ENCODE data around the gene MITF.

MITF gene

GRCh38 chr3:69725994-69726571 is 13.2 kb upstream of the MITF start:
- DNase-seq (ENCODE audit: low spot score): no peak

DNA sequence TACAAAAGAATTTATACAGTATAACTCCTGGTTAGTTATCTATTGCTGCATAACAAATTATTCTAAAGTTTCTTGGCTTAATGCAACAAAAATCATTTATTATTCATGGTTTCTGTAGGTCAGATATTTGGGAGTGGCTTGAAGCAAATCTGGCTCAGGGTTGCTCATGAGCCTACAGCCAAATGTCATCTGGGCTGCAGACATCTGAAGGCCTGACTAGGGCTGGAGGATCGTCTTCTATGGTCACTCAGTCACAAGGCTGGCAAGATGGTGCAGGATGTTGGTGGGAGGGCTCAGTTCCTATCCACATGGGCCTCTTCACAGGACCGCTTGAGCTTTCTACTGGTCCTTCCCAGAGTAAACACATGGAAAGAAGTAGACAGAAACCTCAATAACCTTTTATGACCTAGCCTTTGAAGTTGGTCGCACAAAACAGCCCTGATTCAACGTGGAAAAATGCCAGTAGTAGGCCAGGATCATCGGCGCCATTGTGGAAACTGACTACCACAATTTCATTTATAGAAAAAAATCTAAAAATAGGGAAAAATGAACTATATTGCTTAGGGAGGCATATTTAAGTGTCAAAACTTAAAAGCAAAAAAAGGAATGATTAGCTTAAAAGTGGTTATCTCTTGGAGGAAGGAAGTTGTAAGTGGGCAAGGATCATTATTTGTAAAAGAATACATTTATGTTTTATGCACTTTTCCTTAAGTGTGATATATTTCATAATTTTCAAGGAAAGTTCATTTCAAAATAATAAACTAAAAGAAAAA is 9.9 kb upstream of the MITF start:
- no peak for DNase-seq (ENCODE audit: low spot score)

- DNase-seq (ENCODE audit: low spot score): no peak
Measured at GRCh38 chr3:69731080-69731479, 8.2 kb upstream of the MITF start.

- no peak for DNase-seq (ENCODE audit: low spot score)
Measured at GRCh38 chr3:69735893-69736292, 3.4 kb upstream of the MITF start.

- DNase-seq (ENCODE audit: low spot score): no peak
Measured at GRCh38 chr3:69737392-69737791, 1.9 kb upstream of the MITF start.

- no peak for DNase-seq (ENCODE audit: low spot score)
Measured at GRCh38 chr3:69738315-69738714, 949 bp upstream of the MITF start.

DNA sequence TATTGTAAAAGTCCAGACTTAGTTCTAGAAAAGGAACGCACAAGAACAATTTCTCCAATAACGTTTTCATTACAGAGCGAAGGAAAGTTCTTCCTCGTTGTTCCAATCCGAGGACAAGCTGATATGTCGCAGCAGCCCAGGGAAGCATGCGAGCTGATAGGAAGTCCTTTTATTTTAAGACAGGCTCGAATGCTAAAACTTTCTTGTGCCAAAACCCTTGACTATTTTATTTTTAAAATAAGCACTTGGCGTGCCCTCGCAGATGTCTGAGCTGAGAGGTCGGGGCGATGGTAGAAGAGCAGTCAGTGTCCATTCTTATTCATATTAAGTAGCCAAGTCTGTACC is 433 bp upstream of the MITF start:
- DNase-seq (ENCODE audit: low spot score): no peak

- DNase-seq (ENCODE audit: low spot score): no peak
Measured at GRCh38 chr3:69740103-69741021, 1.1 kb downstream of the MITF start.

- DNase-seq (ENCODE audit: low spot score): no peak
Measured at GRCh38 chr3:69741032-69741767, 1.9 kb downstream of the MITF start.

- no peak for DNase-seq (ENCODE audit: low spot score)
Measured at GRCh38 chr3:69742391-69742790, 3.1 kb downstream of the MITF start.

GRCh38 chr3:69743975-69744906 is 5.0 kb downstream of the MITF start:
- no peak for DNase-seq (ENCODE audit: low spot score)

DNA sequence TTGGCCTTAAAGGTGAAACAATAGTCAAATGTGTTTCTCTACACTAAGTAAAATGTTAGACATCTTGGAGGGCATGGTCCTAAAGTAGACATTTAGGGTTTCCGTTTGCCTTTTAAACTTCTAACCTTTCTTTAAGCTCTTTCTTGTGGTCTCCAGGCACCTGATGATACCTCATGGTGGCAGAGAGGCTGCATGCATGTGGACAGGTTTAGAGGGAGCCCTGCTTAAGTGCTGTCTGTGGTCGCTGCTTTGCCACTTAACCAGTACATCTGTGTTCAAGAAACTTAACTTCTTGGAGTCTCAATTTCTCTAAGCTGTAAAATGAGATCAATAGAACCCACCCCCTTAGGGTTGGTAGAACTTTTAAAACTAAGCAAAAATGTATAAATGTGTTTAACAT is 6.2 kb downstream of the MITF start:
- no peak for DNase-seq (ENCODE audit: low spot score)

GRCh38 chr3:69746119-69746518 is 6.9 kb downstream of the MITF start:
- no peak for DNase-seq (ENCODE audit: low spot score)

- no peak for DNase-seq (ENCODE audit: low spot score)
Measured at GRCh38 chr3:69747511-69748258, 8.4 kb downstream of the MITF start.

DNA sequence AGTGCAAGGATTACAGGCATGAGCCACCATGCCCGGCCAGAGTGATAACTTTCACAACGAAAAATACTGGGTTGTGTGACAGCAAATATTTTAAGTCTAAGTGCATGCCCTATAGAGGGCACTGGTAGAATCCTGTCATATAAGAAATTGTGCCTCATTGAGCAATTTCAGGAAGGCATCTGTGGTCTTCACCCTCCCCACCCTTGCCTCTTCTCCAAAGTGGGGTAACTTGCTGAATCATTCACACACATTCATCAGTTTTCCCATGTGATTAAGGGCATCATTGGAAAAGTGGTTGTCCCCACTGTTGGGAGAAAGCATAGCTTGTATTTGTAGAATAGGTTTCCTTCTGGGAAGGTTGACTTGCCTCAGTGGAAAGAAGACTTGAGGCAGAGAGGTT is 9.2 kb downstream of the MITF start:
- no peak for DNase-seq (ENCODE audit: low spot score)

DNA sequence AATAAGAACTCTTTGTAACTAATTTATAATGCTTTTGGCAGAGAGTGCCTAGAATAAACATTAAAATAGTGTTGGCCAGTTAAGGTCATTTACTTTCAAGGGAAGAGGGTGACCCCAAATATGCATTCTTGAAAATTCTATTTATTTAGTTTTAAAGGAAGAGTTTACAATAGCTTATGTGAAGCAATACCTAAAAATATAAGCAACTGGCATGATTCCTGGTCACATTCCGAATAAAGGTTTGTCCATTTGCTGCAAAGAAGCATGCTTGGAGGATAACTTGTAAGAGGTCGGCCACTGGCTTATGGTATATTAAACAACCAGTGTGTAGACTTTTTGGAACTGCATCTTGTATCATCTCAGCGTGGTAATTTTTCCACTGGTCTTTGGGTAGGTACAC is 10.2 kb downstream of the MITF start:
- DNase-seq (ENCODE audit: low spot score): no peak

GRCh38 chr3:69750549-69750948 is 11.3 kb downstream of the MITF start:
- DNase-seq (ENCODE audit: low spot score): no peak

- DNase-seq (ENCODE audit: low spot score): no peak
Measured at GRCh38 chr3:69751074-69751476, 11.8 kb downstream of the MITF start.

DNA sequence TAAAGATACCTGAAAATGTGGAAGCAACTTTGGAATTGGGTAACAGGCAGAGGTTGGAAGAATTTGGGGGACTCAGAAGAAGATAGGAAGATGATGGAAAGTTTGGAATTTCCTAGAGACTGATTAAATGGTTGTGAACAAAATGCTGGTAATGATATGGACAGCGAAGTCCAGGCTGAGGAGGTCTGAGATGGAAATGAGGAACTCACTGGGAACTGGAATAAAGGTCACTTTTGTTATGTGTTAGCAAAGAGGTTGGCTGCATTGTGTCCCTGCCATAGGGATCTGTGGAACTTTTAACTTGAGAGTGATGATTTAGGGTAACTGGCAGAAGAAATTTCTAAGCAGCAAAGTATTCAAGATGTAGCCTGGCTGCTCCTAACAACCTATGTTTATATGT is 13.0 kb downstream of the MITF start:
- no peak for DNase-seq (ENCODE audit: low spot score)

DNA sequence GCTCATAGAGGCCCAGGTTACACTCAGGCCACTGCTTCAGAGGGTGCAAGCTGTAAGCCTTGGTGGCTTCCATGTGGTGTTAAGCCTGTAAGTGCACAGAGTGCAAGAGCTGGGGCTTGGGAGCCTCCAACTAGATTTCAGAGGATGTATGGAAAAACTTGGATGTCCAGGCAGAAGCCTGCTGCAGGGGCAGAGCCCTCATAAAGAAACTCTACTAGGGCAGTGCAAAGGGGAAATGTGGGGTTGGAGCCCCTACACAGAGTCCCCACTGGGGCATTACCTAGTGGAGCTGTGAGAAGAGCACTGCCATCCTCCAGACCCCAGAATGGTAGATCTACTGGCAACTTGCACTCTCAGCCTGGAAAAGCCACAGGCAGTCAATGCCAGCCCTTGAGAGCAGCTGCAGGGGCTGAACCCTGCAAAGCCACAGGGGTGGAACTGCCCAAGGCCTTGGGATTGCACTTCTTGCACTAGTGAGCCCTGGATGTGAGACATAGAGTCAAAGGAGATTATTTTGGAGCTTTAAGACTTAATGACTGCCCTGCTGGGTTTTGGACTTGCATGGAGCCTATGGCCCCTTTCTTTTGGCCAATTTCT is 14.0 kb downstream of the MITF start:
- no peak for DNase-seq (ENCODE audit: low spot score)

All from NAMALWA (cell line).